ENCODE measurements around the gene CDYL2. TPM values are rescaled to one million over a fixed set of nuclear protein-coding genes. Genes with fewer than 3 reads are reported as not detected.
"Not testable (repeated sequence)": the region's sequence is repeated elsewhere in the genome, so short reads cannot be mapped to it uniquely, and the experiment has no call there.

Gene CDYL2
- total RNA-seq = 5.4 TPM

GRCh38 chr16:80804526-80805383 lies at the start of gene CDYL2:
CDYL2 (minus strand) TSS chr16:80804598; CDS start chr16:80804173, 425 bp downstream.
- DNase-seq (ENCODE audit: low spot score) = peak; percentile 72
- ATAC-seq = peak; percentile 92

GRCh38 chr16:80852261-80852872 lies 48.0 kb upstream of the CDYL2 start:
- DNase-seq (ENCODE audit: low spot score) (no peak), ATAC-seq (peak; percentile 44)

GRCh38 chr16:80851831-80852230 lies 47.4 kb upstream of the CDYL2 start:
- DNase-seq (ENCODE audit: low spot score) (no peak), ATAC-seq (no peak)

GRCh38 chr16:80850757-80851156 lies 46.4 kb upstream of the CDYL2 start:
- DNase-seq (ENCODE audit: low spot score) (no peak), ATAC-seq (no peak)

GRCh38 chr16:80848862-80849261 lies 44.5 kb upstream of the CDYL2 start:
- ATAC-seq (no peak), DNase-seq (ENCODE audit: low spot score) (no peak)

GRCh38 chr16:80846680-80847079 lies 42.3 kb upstream of the CDYL2 start:
- no peak for ATAC-seq

GRCh38 chr16:80846275-80846674 lies 41.9 kb upstream of the CDYL2 start:
- ATAC-seq = no peak
- no peak for DNase-seq (ENCODE audit: low spot score)

More at GRCh38 chr16:80846680-80847079, 42.3 kb upstream of the CDYL2 start:
- DNase-seq (ENCODE audit: low spot score) = no peak

GRCh38 chr16:80844395-80844794 lies 40.0 kb upstream of the CDYL2 start:
- DNase-seq (ENCODE audit: low spot score) = no peak
- no peak for ATAC-seq

GRCh38 chr16:80841231-80841630 lies 36.8 kb upstream of the CDYL2 start:
- ATAC-seq = no peak
- DNase-seq (ENCODE audit: low spot score) = no peak

GRCh38 chr16:80837533-80838147 lies 33.2 kb upstream of the CDYL2 start:
- no peak for DNase-seq (ENCODE audit: low spot score)
- ATAC-seq = no peak

GRCh38 chr16:80836846-80837245 lies 32.4 kb upstream of the CDYL2 start:
- no peak for DNase-seq (ENCODE audit: low spot score)
- ATAC-seq = no peak

- DNase-seq (ENCODE audit: low spot score) (no peak), ATAC-seq (no peak)
These were observed 31.8 kb upstream of the CDYL2 start for GRCh38 chr16:80836202-80836601.

GRCh38 chr16:80831039-80831438 lies 26.6 kb upstream of the CDYL2 start:
- DNase-seq (ENCODE audit: low spot score) = no peak
- no peak for ATAC-seq

- DNase-seq (ENCODE audit: low spot score) (no peak), ATAC-seq (peak; percentile 82)
These were observed 24.1 kb upstream of the CDYL2 start for GRCh38 chr16:80828495-80828894.

- DNase-seq (ENCODE audit: low spot score) = no peak
- ATAC-seq = no peak
These were observed 22.6 kb upstream of the CDYL2 start for GRCh38 chr16:80827007-80827406.

- no peak for DNase-seq (ENCODE audit: low spot score)
- no peak for ATAC-seq
These were observed 21.0 kb upstream of the CDYL2 start for GRCh38 chr16:80825365-80825758.

- DNase-seq (ENCODE audit: low spot score) (no peak), ATAC-seq (peak; percentile 86)
These were observed 20.4 kb upstream of the CDYL2 start for GRCh38 chr16:80824623-80825364.

- ATAC-seq (no peak), DNase-seq (ENCODE audit: low spot score) (no peak)
These were observed 15.6 kb upstream of the CDYL2 start for GRCh38 chr16:80819988-80820387.

GRCh38 chr16:80816356-80816755 lies 12.0 kb upstream of the CDYL2 start:
- no peak for DNase-seq (ENCODE audit: low spot score)
- ATAC-seq = no peak

- not testable (repeated sequence) for DNase-seq (ENCODE audit: low spot score); ATAC-seq
These were observed 10.9 kb upstream of the CDYL2 start for GRCh38 chr16:80815278-80815677.

- DNase-seq (ENCODE audit: low spot score) = no peak
These were observed 8.2 kb upstream of the CDYL2 start for GRCh38 chr16:80812593-80812992.

More at GRCh38 chr16:80812593-80812992, 8.2 kb upstream of the CDYL2 start:
- ATAC-seq = no peak
